ENCODE results near the gene YTHDF2.
A peak's percentile ranks its signal among the peaks of the same experiment; 100 is the strongest.
"Not testable (repeated sequence)": the region's sequence is repeated elsewhere in the genome, so short reads cannot be mapped to it uniquely, and the experiment has no call there.

The YTHDF2 gene

GRCh38 chr1:28735961-28736449 lies 735 bp upstream of the YTHDF2 start:
- H3K27ac ChIP-seq, result peak overlapping the region; percentile 98
- TF ChIP-seq, protein P1, sequence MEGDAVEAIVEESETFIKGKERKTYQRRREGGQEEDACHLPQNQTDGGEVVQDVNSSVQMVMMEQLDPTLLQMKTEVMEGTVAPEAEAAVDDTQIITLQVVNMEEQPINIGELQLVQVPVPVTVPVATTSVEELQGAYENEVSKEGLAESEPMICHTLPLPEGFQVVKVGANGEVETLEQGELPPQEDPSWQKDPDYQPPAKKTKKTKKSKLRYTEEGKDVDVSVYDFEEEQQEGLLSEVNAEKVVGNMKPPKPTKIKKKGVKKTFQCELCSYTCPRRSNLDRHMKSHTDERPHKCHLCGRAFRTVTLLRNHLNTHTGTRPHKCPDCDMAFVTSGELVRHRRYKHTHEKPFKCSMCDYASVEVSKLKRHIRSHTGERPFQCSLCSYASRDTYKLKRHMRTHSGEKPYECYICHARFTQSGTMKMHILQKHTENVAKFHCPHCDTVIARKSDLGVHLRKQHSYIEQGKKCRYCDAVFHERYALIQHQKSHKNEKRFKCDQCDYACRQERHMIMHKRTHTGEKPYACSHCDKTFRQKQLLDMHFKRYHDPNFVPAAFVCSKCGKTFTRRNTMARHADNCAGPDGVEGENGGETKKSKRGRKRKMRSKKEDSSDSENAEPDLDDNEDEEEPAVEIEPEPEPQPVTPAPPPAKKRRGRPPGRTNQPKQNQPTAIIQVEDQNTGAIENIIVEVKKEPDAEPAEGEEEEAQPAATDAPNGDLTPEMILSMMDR (conservative IDR thresholded peaks at IDR 0.05), result no peak

DNA sequence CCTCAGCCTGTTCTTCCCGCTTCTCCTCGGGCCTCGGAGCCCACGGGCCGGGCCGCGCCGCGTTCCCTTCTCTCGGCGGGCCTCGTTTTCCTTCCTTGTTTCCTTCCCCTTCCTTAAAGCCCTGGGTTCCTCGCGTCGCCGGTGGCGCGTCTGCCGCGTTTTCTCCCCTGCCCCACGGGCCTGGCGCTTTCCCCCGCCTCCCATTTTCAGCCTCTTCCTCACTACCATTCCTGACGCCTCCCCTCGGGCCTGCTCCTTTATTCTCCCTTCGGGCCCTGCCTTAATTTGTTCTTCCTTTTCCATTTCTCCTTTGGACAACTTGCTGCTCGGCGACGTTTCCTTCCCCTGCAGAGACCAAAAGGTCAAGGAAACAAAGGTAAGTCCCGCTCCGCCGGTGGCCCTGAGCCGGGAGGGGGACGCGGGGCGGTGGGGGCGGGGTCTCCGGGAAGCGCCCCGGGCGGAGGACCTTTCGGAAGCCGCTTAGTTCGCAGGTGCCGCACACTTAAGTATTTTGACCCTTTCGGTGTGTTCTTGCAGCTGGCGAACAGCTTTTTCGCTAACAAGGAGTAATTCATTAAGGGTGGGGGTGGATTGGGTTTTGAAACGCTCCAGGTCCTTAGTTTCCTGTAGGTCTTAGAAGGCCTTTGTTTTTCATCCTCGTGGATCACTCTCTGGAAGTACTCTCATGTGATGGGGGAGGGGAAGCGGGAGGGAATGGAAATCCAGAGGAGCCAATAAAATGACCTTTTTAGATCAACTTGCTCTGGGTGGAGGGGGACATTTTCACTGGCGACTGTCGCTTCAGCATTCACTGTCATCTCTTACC lies 780 bp downstream of the YTHDF2 start:
- TF ChIP-seq, protein P1 (conservative IDR thresholded peaks at IDR 0.05), result no peak
- H3K27ac ChIP-seq, result peak overlapping the region; percentile 98

DNA sequence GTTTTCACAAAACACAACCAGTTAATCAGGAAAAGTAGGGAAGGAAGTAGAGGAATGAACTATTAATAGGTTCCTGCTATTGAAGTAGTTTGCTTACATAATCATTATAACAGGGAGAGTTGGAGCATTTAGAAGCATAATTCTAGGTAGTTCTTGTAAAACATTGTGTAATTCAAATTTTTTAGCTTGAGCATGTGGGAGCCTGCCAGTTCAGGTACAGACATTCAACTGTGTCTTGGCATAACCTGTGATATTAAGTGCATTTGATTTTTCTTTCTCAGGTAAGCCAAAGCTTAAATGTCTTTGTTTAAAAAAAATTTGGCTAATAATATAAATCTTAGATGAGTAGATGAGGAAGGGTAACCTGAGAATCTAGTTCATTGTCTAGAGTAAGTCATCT lies 3.4 kb downstream of the YTHDF2 start:
- no peak overlapping the region for H3K27ac ChIP-seq

GRCh38 chr1:28744184-28744583 lies 7.4 kb downstream of the YTHDF2 start:
- no peak overlapping the region for H3K27ac ChIP-seq
- TF ChIP-seq, protein P1 (conservative IDR thresholded peaks at IDR 0.05), result no peak

More for the DNA sequence above, 3.4 kb downstream of the YTHDF2 start:
- TF ChIP-seq, protein P1 (conservative IDR thresholded peaks at IDR 0.05), result no peak

DNA sequence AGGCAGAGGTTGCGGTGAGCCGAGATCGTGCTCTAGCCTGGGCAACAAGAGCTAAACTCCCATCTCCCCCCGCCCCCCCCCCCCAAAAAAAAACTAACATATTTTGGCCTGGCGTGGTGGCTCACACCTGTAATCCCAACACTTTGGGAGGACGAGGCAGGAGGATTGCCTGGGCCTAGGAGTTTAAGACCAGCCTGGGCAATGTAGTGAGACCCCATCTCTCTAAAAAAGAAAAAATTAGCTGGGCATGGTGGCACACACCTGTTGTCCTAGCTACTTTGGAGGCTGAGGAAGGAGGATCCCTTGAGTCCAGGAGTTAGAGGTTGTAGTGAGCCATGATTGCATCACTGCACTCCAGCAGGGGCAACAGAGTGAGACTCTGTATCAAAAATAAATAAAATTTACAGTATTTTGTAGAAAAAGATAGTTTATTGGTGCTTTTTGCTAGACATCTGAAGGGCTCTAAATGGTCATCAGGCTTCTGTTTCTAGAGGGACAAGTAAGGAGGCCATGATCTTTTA lies 9.0 kb downstream of the YTHDF2 start:
- peak overlapping the region; percentile 59 for H3K27ac ChIP-seq
- TF ChIP-seq, protein P1 (conservative IDR thresholded peaks at IDR 0.05), result no peak

DNA sequence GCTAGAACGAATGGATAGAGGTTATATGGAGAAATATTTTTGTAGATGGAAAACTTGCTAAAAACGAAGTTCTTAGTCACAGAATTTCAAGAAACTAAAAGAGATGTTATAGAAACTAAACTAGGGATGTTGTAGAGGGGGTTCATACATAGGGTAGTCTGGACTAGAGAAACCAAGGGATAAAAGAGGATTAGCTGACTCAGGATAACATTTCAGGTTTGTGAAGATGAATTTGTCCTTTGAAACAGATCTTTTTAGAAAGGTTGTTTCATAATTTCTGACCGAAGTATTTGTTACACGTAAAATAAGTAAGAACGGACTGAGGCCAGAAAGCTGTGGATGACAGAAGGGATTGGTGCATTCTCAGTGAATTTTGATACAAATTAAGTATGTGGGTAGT lies 13.6 kb downstream of the YTHDF2 start:
- TF ChIP-seq, protein P1 (conservative IDR thresholded peaks at IDR 0.05), result no peak
- H3K27ac ChIP-seq, result no peak overlapping the region

GRCh38 chr1:28750771-28751294 lies 14.1 kb downstream of the YTHDF2 start:
- H3K27ac ChIP-seq, result not testable (repeated sequence)

All from VCaP (cell line).